ENCODE results near the gene NCDN. TPM values are rescaled to one million over a fixed set of nuclear protein-coding genes. Genes with fewer than 3 reads are reported as not detected.

The NCDN gene, protein sequence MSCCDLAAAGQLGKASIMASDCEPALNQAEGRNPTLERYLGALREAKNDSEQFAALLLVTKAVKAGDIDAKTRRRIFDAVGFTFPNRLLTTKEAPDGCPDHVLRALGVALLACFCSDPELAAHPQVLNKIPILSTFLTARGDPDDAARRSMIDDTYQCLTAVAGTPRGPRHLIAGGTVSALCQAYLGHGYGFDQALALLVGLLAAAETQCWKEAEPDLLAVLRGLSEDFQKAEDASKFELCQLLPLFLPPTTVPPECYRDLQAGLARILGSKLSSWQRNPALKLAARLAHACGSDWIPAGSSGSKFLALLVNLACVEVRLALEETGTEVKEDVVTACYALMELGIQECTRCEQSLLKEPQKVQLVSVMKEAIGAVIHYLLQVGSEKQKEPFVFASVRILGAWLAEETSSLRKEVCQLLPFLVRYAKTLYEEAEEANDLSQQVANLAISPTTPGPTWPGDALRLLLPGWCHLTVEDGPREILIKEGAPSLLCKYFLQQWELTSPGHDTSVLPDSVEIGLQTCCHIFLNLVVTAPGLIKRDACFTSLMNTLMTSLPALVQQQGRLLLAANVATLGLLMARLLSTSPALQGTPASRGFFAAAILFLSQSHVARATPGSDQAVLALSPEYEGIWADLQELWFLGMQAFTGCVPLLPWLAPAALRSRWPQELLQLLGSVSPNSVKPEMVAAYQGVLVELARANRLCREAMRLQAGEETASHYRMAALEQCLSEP
- total RNA-seq: 10 to 100 TPM in 3 of 4 donors, 1 to 10 TPM in 1; 8.7 to 16.8 (median 14.0) TPM

DNA sequence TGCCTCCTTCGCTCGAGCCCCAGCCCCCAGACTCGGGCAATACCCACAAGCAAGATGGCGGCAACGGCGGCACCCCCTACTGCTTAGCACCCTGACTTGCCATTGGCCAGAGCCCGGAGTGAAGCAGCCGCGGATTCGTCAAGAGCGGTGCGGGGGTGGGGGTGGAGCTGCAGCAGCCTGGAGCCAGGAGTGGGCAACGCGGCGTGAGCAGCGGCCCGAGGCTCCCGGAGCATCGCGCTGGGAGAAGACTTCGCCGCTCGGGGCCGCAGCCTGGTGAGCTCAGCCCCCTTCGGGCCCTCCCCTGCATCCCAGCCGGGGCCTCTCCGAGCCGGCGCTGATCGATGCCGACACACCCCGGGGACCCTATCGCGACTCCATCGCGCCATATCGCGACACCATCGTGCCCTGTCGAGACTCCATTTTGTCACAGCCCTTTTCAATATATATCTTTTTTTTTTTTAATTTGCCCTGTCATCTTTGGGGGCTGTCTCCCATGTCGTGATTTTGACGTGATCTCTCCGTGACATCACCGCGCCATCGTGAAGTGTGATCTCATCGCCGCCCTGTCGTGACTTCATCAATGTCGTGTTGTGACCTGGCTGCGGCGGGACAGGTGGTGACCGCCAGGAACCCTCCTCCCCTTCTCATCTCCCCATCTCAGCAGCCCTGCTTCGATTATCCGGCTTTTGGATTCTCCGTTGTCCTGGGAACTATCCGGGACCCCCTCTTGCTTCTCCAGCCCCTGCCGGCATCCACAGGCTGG, at the start of gene NCDN:
Gene NCDN, plus strand, starts transcription at position 189 of the 763 bp plus-strand sequence. Its CDS starts 392 bp downstream, at position 581.
- Histone ChIP-seq H3K36me3 (peaks cover 0 to 6% of the 10 kb centered on the region in 2 donors), H3K4me1 (peaks cover 45 to 68% of the 10 kb centered on the region in 2 donors), H3K27ac (peak within 1 kb of the TSS; percentile 91 to 100 (median 99)), H3K4me3 (peak within 1 kb of the TSS; percentile 84 to 99 (median 98)), H3K9me3 (no peaks in the 10 kb centered on the region), H3K27me3 (no peaks in the 10 kb centered on the region)
- DNase-seq (peak; percentile 97), ATAC-seq (peak; percentile 94 to 97)
- intact Hi-C loops (cut with DNase I; ENCODE audit: low total_unique reads): loop anchor here (2.0 to 10.0 kb wide), 4 partner anchors 83 to 907 kb away; partner anchors contain the start of genes C1orf216, MRPS15, PSMB2 and SFPQ
- TF ChIP-seq POLR2A (IDR thresholded peaks at IDR 0.05): no peak
- TF ChIP-seq, protein P1, sequence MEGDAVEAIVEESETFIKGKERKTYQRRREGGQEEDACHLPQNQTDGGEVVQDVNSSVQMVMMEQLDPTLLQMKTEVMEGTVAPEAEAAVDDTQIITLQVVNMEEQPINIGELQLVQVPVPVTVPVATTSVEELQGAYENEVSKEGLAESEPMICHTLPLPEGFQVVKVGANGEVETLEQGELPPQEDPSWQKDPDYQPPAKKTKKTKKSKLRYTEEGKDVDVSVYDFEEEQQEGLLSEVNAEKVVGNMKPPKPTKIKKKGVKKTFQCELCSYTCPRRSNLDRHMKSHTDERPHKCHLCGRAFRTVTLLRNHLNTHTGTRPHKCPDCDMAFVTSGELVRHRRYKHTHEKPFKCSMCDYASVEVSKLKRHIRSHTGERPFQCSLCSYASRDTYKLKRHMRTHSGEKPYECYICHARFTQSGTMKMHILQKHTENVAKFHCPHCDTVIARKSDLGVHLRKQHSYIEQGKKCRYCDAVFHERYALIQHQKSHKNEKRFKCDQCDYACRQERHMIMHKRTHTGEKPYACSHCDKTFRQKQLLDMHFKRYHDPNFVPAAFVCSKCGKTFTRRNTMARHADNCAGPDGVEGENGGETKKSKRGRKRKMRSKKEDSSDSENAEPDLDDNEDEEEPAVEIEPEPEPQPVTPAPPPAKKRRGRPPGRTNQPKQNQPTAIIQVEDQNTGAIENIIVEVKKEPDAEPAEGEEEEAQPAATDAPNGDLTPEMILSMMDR (IDR thresholded peaks at IDR 0.05 in 4 of 5, conservative IDR thresholded peaks at IDR 0.05 in 1 of 5): no peak
- in situ Hi-C loops (cut with MboI; ENCODE audit: low sequenced_read_pairs in 4 of 4): loop anchor here in 1 of 4 donors (10.0 kb wide), 1 partner anchor 363 kb away; the partner anchor contains the start of gene SFPQ

DNA sequence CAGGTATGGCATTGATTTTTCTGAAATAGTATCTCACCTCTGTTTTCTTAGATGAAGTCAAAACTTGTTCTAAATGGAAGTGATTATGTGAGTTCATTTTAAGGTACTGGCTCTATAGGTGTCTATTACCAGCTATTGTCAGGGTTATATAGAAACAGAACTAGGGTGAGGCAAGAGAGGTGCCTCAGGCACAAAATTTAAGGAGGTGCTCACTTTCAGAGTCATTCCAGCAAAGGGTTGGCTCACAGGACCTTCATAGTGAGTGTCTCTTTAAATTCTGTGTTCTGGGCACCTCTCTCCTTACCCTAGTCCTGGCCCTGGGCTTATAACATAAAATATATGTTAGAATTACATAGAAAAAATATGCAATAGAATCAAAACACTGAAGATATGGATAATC, 49.7 kb upstream of the NCDN start:
- in situ Hi-C loops (cut with MboI; ENCODE audit: low sequenced_read_pairs in 4 of 4) (no loop called here), intact Hi-C loops (cut with DNase I; ENCODE audit: low total_unique reads) (no loop called here)
- H3K4me1 ChIP-seq: peaks cover 34 to 40% of the 10 kb centered on the region in 2 donors
- ATAC-seq (no peak), DNase-seq (no peak)
- H3K27ac ChIP-seq: no peak overlapping the region
- no peak overlapping the region for H3K4me3 ChIP-seq
- no peaks in the 10 kb centered on the region for H3K9me3 ChIP-seq
- no peaks in the 10 kb centered on the region for H3K27me3 ChIP-seq
- no peak for TF ChIP-seq POLR2A (IDR thresholded peaks at IDR 0.05)
- TF ChIP-seq, protein P1 (IDR thresholded peaks at IDR 0.05 in 4 of 5, conservative IDR thresholded peaks at IDR 0.05 in 1 of 5): no peak
- H3K36me3 ChIP-seq: no peaks in the 10 kb centered on the region

DNA sequence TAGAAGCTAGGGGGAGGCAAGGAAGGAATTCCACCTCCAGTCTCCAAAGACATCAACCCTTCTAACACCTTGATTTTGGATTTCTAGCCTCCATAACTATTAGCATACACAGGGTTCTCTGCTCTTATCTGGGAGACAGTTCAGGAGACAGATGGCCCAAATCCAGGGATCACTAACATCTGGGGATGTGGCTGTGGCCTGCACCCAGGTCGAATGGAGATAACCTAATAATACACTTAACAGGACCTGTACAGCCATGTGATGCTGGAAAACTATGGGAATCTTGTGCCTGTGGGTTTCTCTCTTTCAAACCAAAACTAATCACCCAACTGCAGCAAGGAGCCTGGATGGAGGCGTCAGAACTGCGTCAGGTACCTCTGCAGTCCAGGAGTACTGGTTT, 48.0 kb upstream of the NCDN start:
- DNase-seq: no peak

DNA sequence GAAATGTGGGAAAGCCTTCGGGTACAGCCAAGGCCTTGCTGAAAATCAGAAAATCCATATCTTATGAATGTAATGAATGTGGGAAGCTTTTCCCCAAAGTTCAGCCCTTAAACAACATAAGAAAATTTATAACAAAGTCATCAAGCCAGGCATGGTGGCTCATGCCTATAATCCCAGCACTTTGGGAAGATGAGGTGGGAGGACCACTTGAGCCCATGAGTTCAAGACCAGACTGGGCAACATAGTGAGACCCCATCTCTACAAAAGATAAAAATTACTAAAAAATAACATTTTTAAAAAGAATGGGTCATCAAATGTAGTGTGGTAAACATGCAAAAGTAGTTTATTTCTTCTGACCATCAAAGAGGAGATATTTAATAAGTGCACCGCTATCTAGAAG, 46.3 kb upstream of the NCDN start:
- TF ChIP-seq, protein P1 (IDR thresholded peaks at IDR 0.05 in 4 of 5, conservative IDR thresholded peaks at IDR 0.05 in 1 of 5): no peak
- TF ChIP-seq POLR2A (IDR thresholded peaks at IDR 0.05): no peak
- Histone ChIP-seq H3K27me3 (no peaks in the 10 kb centered on the region), H3K9me3 (no peaks in the 10 kb centered on the region), H3K4me1 (peaks cover 36 to 38% of the 10 kb centered on the region in 2 donors), H3K27ac (no peak overlapping the region), H3K4me3 (no peak overlapping the region), H3K36me3 (no peaks in the 10 kb centered on the region)
- DNase-seq (no peak), ATAC-seq (no peak)
- intact Hi-C loops (cut with DNase I; ENCODE audit: low total_unique reads) (no loop called here), in situ Hi-C loops (cut with MboI; ENCODE audit: low sequenced_read_pairs in 4 of 4) (no loop called here)

More for the DNA sequence above, 48.0 kb upstream of the NCDN start:
- Histone ChIP-seq H3K4me1 (peaks cover 46 to 47% of the 10 kb centered on the region in 2 donors), H3K27me3 (no peaks in the 10 kb centered on the region), H3K36me3 (no peaks in the 10 kb centered on the region), H3K27ac (no peak overlapping the region), H3K9me3 (no peaks in the 10 kb centered on the region), H3K4me3 (no peak overlapping the region)
- in situ Hi-C loops (cut with MboI; ENCODE audit: low sequenced_read_pairs in 4 of 4) (no loop called here), intact Hi-C loops (cut with DNase I; ENCODE audit: low total_unique reads) (no loop called here)
- no peak for ATAC-seq
- TF ChIP-seq POLR2A (IDR thresholded peaks at IDR 0.05): no peak
- TF ChIP-seq, protein P1 (IDR thresholded peaks at IDR 0.05 in 4 of 5, conservative IDR thresholded peaks at IDR 0.05 in 1 of 5): no peak
